H1 (cell line): ENCODE data around the gene RAB8B. TPM values are rescaled to one million over a fixed set of nuclear protein-coding genes. Genes with fewer than 3 reads are reported as not detected.

Experiments
- CTCF ChIA-PET: fragments of 300-600 bp; sonication (Branson Sonifier 250); formaldehyde crosslinking; loops from one replicate; lab custom pipeline; 2021; ENCODE audit not compliant: partially characterized antibody; lab: Charles Lee
- POLR2A ChIA-PET: fragments of 300-600 bp; sonication (Branson Sonifier 250); formaldehyde crosslinking; loops from one replicate; lab custom pipeline; 2021; ENCODE audit warnings: inconsistent platforms; ENCODE audit not compliant: partially characterized antibody; lab: Charles Lee
- DNase-seq, 2 experiments: peaks; one replicate each; pipeline versions ENCODE4 v3.0.0 to v3.0.0-alpha.2; 2010 to 2022; ENCODE audit warnings: low spot score in 2 of 2, low read depth in 1 of 2, mixed read lengths in 1 of 2
- FAIRE-seq: peaks from 2 replicates; lab custom pipeline; 2011; peaks lifted over from hg19 to GRCh38; lab: Jason Lieb, UNC
- H2AFZ ChIP-seq: 2 replicates; pipeline ENCODE4 v1.8.1; 2012; ENCODE audit warnings: low read length, inconsistent platforms
- H2AK5ac ChIP-seq: 2 replicates; pipeline ENCODE4 v1.6.1; 2013; ENCODE audit warnings: low read depth, low read length
- H2BK120ac ChIP-seq: replicated peaks from 2 replicates; pipeline ENCODE3; 2013; ENCODE audit warnings: low read depth, low read length, inconsistent platforms
- H2BK12ac ChIP-seq: 2 replicates; pipeline ENCODE4 v1.6.1; 2013; ENCODE audit warnings: low read depth, low read length
- H2BK15ac ChIP-seq: 2 replicates; pipeline ENCODE4 v1.6.1; 2013; ENCODE audit warnings: low read length
- H2BK20ac ChIP-seq: 2 replicates; pipeline ENCODE4 v1.6.1; 2013; ENCODE audit warnings: low read length
- H2BK5ac ChIP-seq: 2 replicates; pipeline ENCODE4 v1.6.1; 2013; ENCODE audit warnings: low read depth, low read length
- H3K14ac ChIP-seq: 2 replicates; pipeline ENCODE4 v1.6.1; 2013; ENCODE audit warnings: inconsistent platforms; ENCODE audit not compliant: insufficient read length
- H3K18ac ChIP-seq: 2 replicates; pipeline ENCODE4 v1.6.1; 2013; ENCODE audit warnings: low read length; ENCODE audit errors: extremely low read depth
- H3K23ac ChIP-seq: 2 replicates; pipeline ENCODE4 v1.6.1; 2013; ENCODE audit warnings: inconsistent platforms; ENCODE audit not compliant: insufficient read length
- H3K23me2 ChIP-seq: 2 replicates; pipeline ENCODE4 v1.6.1; 2013; ENCODE audit warnings: low read depth, low read length
- H3K27ac ChIP-seq: 2 replicates; pipeline ENCODE4 v1.6.1; 2011; ENCODE audit warnings: low read depth, low read length, inconsistent platforms
- H3K27me3 ChIP-seq, 4 experiments: replicated peaks in 1 of 4; 1 replicate in 1 of 4; 2 replicates in 3 of 4; pipeline versions ENCODE4 v1.6.1 to v1.8.1; 2011 to 2013; ENCODE audit warnings: low read length in 3 of 4, mild to moderate bottlenecking in 3 of 4, inconsistent platforms in 2 of 4, mixed read lengths in 2 of 4, moderate library complexity in 1 of 4; ENCODE audit not compliant: control insufficient read depth in 3 of 4, insufficient read depth in 3 of 4; ENCODE audit errors: extremely low read depth in 1 of 4
- H3K36me3 ChIP-seq, 4 experiments: 2 replicates each; pipeline versions ENCODE4 v1.6.1 to v1.8.1; 2011 to 2013; ENCODE audit warnings: mild to moderate bottlenecking in 4 of 4, low read length in 3 of 4, moderate library complexity in 2 of 4, control low read depth in 1 of 4, inconsistent platforms in 1 of 4; ENCODE audit not compliant: insufficient read depth in 4 of 4, control insufficient read depth in 2 of 4
- H3K4ac ChIP-seq: replicated peaks from 2 replicates; pipeline ENCODE3; 2013; ENCODE audit warnings: low read length, low read depth, mixed read lengths, inconsistent platforms; ENCODE audit not compliant: insufficient read length
- H3K4me1 ChIP-seq, 4 experiments: replicated peaks in 1 of 4; 1 replicate in 1 of 4; 2 replicates in 3 of 4; pipeline versions ENCODE4 v1.6.1 to v1.8.1; 2011 to 2013; ENCODE audit warnings: low read length in 3 of 4, inconsistent platforms in 2 of 4, mixed read lengths in 1 of 4; ENCODE audit not compliant: insufficient read depth in 4 of 4, control insufficient read depth in 3 of 4
- H3K4me2 ChIP-seq, 2 experiments: 2 replicates each; pipeline versions ENCODE4 v1.6.1 to v1.8.1; 2011 to 2013; ENCODE audit warnings: low read depth in 2 of 2, low read length in 2 of 2, control low read depth in 1 of 2, inconsistent platforms in 1 of 2, mild to moderate bottlenecking in 1 of 2; ENCODE audit not compliant: insufficient read depth in 1 of 2
- H3K4me3 ChIP-seq, 4 experiments: fragments of 200-600, 300-600 bp in 1 of 4; sonication (generic), shearing (Covaris generic), sonication (Bioruptor Twin) in 1 of 4; 2 replicates each; pipeline versions ENCODE4 v1.5.1 to v1.8.1; 2011 to 2016; ENCODE audit warnings: low read length in 4 of 4, low read depth in 3 of 4, control low read depth in 2 of 4, inconsistent platforms in 2 of 4, mild to moderate bottlenecking in 2 of 4, mixed read lengths in 1 of 4, moderate library complexity in 1 of 4; ENCODE audit not compliant: insufficient read depth in 2 of 4; ENCODE audit errors: extremely low read depth in 1 of 4
- H3K56ac ChIP-seq: replicated peaks from 2 replicates; pipeline ENCODE3; 2013; ENCODE audit warnings: low read depth, mild to moderate bottlenecking, mixed read lengths, low read length, inconsistent platforms; ENCODE audit not compliant: insufficient read length
- H3K79me1 ChIP-seq: 2 replicates; pipeline ENCODE4 v1.6.1; 2013; ENCODE audit warnings: low read depth, low read length, control low read depth
- H3K79me2 ChIP-seq, 2 experiments: 2 replicates each; pipeline versions ENCODE4 v1.6.1 to v1.8.1; 2012 to 2013; ENCODE audit warnings: low read length in 2 of 2, mild to moderate bottlenecking in 2 of 2, inconsistent platforms in 1 of 2; ENCODE audit not compliant: insufficient read depth in 2 of 2, control insufficient read depth in 1 of 2
- H3K9ac ChIP-seq, 4 experiments: replicated peaks in 1 of 4; 1 replicate in 1 of 4; 2 replicates in 3 of 4; pipeline versions ENCODE4 v1.6.1 to v1.8.1; 2011 to 2013; ENCODE audit warnings: low read depth in 3 of 4, low read length in 3 of 4, control low read depth in 2 of 4, mild to moderate bottlenecking in 2 of 4, moderate library complexity in 2 of 4, inconsistent platforms in 1 of 4; ENCODE audit errors: extremely low read depth in 1 of 4
- H3K9me3 ChIP-seq, 2 experiments: 2 replicates each; pipeline versions ENCODE4 v1.6.1 to v1.8.1; 2012 to 2013; ENCODE audit warnings: mild to moderate bottlenecking in 2 of 2, moderate library complexity in 2 of 2, control low read depth in 1 of 2, inconsistent platforms in 1 of 2, low read depth in 1 of 2, low read length in 1 of 2, mixed read lengths in 1 of 2; ENCODE audit not compliant: insufficient read depth in 2 of 2
- H4K20me1 ChIP-seq, 2 experiments: replicated peaks in 1 of 2; 2 replicates each; pipeline versions ENCODE3 to v1.8.1; 2011 to 2013; ENCODE audit warnings: inconsistent platforms in 2 of 2, low read length in 2 of 2, mild to moderate bottlenecking in 1 of 2; ENCODE audit not compliant: insufficient read depth in 2 of 2, control insufficient read depth in 1 of 2
- H4K5ac ChIP-seq: 2 replicates; pipeline ENCODE4 v1.6.1; 2013; ENCODE audit warnings: low read length, low read depth, mixed read lengths, inconsistent platforms; ENCODE audit not compliant: insufficient read length
- H4K8ac ChIP-seq: 2 replicates; pipeline ENCODE4 v1.8.0; 2013; ENCODE audit warnings: mild to moderate bottlenecking, moderate library complexity, low read length, inconsistent platforms; ENCODE audit not compliant: insufficient read depth; ENCODE audit errors: extremely low read depth
- H4K91ac ChIP-seq: replicated peaks from 2 replicates; pipeline ENCODE3; 2013; ENCODE audit warnings: low read length, mixed read lengths, inconsistent platforms; ENCODE audit not compliant: insufficient read length
- CTCF ChIP-seq, 3 experiments: IDR thresholded peaks; 1 replicate in 2 of 3; 2 replicates in 1 of 3; pipeline versions ENCODE4 v1.5.1 to v1.6.1; 2011; ENCODE audit warnings: low read length in 3 of 3, mild to moderate bottlenecking in 3 of 3, inconsistent platforms in 2 of 3, low read depth in 1 of 3, moderate library complexity in 1 of 3; ENCODE audit not compliant: insufficient read depth in 1 of 3; ENCODE audit errors: control extremely low read depth in 1 of 3
- KDM4A ChIP-seq: IDR thresholded peaks from one replicate; pipeline ENCODE4 v1.7.1; 2012; ENCODE audit warnings: low read depth, mild to moderate bottlenecking, moderate library complexity, low read length, inconsistent platforms; ENCODE audit not compliant: severe bottlenecking
- RNF2 ChIP-seq: fragments of 200-900, 300-1000 bp; sonication (generic); IDR thresholded peaks from 2 replicates; pipeline ENCODE4 v1.7.1; 2016; ENCODE audit warnings: borderline replicate concordance, low read depth, mild to moderate bottlenecking, antibody characterized with exemption, low read length; ENCODE audit not compliant: poor library complexity, severe bottlenecking; ENCODE audit errors: missing control alignments
- polyA plus RNA-seq, 7 experiments: library from polyadenylated mRNA; depleted of rRNA in 3 of 7; stranded (reverse) in 5 of 7; unstranded in 2 of 7; fragments of >200 nt in 5 of 7; fragments of 200-250 nt in 2 of 7; gene quantifications; 1 replicate in 5 of 7; 2 replicates in 1 of 7; 4 replicates in 1 of 7; pipeline versions ENCODE4 v1.2.1 to v1.2.3, GENCODE V29; 2011 to 2013; ENCODE audit warnings: missing spikeins in 2 of 7, mixed read lengths in 2 of 7
- total RNA-seq: library from RNA; stranded (reverse); fragmentation: NEBNext Ultra II Directional; extraction: Animal tissue kit (Norgen Biotek cat#: 25700); gene quantifications from 2 replicates; pipeline ENCODE4 v1.2.1, GENCODE V29; 2021

The RAB8B gene
- total and polyA plus RNA-seq, 2 of the 8 experiments (the other 6 are each of a cell fraction or from before 2014, with no cell fraction given) = 9.5 to 47.8 TPM

- Histone ChIP-seq H3K18ac (no peak overlapping the region), H3K4me1 (no peaks in the 10 kb centered on the region), H3K79me2 (no peaks in the 10 kb centered on the region), H3K23me2 (no peaks in the 10 kb centered on the region), H3K4me2 (no peak overlapping the region), H4K5ac (no peak overlapping the region), H3K27me3 (no peaks in the 10 kb centered on the region), H3K56ac (no peak overlapping the region), H2BK5ac (no peak overlapping the region), H2BK15ac (no peak overlapping the region), H3K9me3 (no peaks in the 10 kb centered on the region), H3K27ac (no peak overlapping the region), H3K4me3 (no peak overlapping the region), H3K4ac (no peak overlapping the region), H3K36me3 (no peaks in the 10 kb centered on the region; a peak in 2 of 8 replicates), H4K8ac (no peak overlapping the region), H3K23ac (no peak overlapping the region), H2BK120ac (no peak overlapping the region), H4K91ac (no peak overlapping the region), H3K14ac (no peak overlapping the region), H3K79me1 (no peaks in the 10 kb centered on the region), H2BK20ac (no peak overlapping the region), H2AFZ (no peak overlapping the region)
- FAIRE-seq (no peak), DNase-seq (no peak)
- POLR2A ChIA-PET = interaction anchor here (0.8 to 2.1 kb wide), 4 partner anchors 15 to 246 kb away, joined by 3 to 5 read pairs (median 3); no protein-coding TSS in a partner anchor
- TF ChIP-seq RNF2 (no peak), CTCF (IDR thresholded peaks at IDR 0.05; ENCODE audit: control extremely low read depth in 1 of 3, insufficient read depth in 1 of 3, low read depth in 1 of 3, low read length in 3 of 3) (no peak), KDM4A (no peak)
- TF ChIP-seq, all 59 proteins: peak for 0
- CTCF ChIA-PET = interaction anchor here (0.6 to 3.2 kb wide), 17 partner anchors 11 to 171 kb away, joined by 3 to 15 read pairs (median 4); partner anchors contain the start of gene APH1B
- H2AK5ac ChIP-seq = no peak overlapping the region
- H3K9ac ChIP-seq = no peak overlapping the region
- H2BK12ac ChIP-seq = no peak overlapping the region
- H4K20me1 ChIP-seq = peaks cover 0 to 3% of the 10 kb centered on the region in 2 experiments
Measured at GRCh38 chr15:63291507-63291906, 102.1 kb downstream of the RAB8B start.
